Karpas-422 (cell line): ENCODE data around the gene FAM111B. TPM values are rescaled to one million over a fixed set of nuclear protein-coding genes. Genes with fewer than 3 reads are reported as not detected.
A peak's percentile ranks its signal among the peaks of the same experiment; 100 is the strongest.
"Not testable (repeated sequence)": the region's sequence is repeated elsewhere in the genome, so short reads cannot be mapped to it uniquely, and the experiment has no call there.

ENCODE experiments used
- DNase-seq: peaks from one replicate; pipeline ENCODE4 v3.0.0-alpha.2; 2015
- H2AFZ ChIP-seq: fragments of 200-600 bp; sonication (generic); 2 replicates; pipeline ENCODE4 v1.6.1; 2014; ENCODE audit warnings: antibody characterized with exemption, low read length, mixed read lengths
- H3K27ac ChIP-seq: fragments of 200-600 bp; sonication (generic); 2 replicates; pipeline ENCODE4 v1.5.1; 2014; ENCODE audit warnings: mild to moderate bottlenecking, low read length, moderate library complexity
- H3K27me3 ChIP-seq: fragments of 200-600 bp; sonication (generic); 2 replicates; pipeline ENCODE4 v1.6.1; 2014; ENCODE audit warnings: low read length, mixed read lengths
- H3K36me3 ChIP-seq: fragments of 200-600 bp; sonication (generic); 2 replicates; pipeline ENCODE4 v1.6.1; 2014; ENCODE audit warnings: low read length, mixed read lengths; ENCODE audit not compliant: insufficient read depth
- H3K4me1 ChIP-seq: fragments of 200-600 bp; sonication (generic); 2 replicates; pipeline ENCODE4 v1.6.1; 2014; ENCODE audit warnings: mild to moderate bottlenecking, low read length, mixed read lengths
- H3K4me2 ChIP-seq: fragments of 200-600 bp; sonication (generic); 2 replicates; pipeline ENCODE4 v1.6.1; 2014; ENCODE audit warnings: low read length, low read depth, mild to moderate bottlenecking; ENCODE audit not compliant: poor library complexity, severe bottlenecking
- H3K4me3 ChIP-seq: fragments of 200-600 bp; sonication (generic); 2 replicates; pipeline ENCODE4 v1.5.1; 2014; ENCODE audit warnings: mild to moderate bottlenecking, antibody characterized with exemption, low read length, mixed read lengths
- H3K79me2 ChIP-seq: fragments of 200-600 bp; sonication (generic); 2 replicates; pipeline ENCODE4 v1.6.1; 2014; ENCODE audit warnings: mild to moderate bottlenecking, low read length, mixed read lengths
- H3K9ac ChIP-seq: fragments of 200-600 bp; sonication (generic); 2 replicates; pipeline ENCODE4 v1.6.0; 2014; ENCODE audit warnings: low read length
- H3K9me2 ChIP-seq: fragments of 200-600 bp; sonication (generic), shearing (Covaris generic); replicated peaks from 2 replicates; pipeline ENCODE4 v1.6.0; 2014; ENCODE audit warnings: mild to moderate bottlenecking, low read length, moderate library complexity; ENCODE audit not compliant: insufficient read depth
- H3K9me3 ChIP-seq: fragments of 300-700, 200-600 bp; sonication (generic); 2 replicates; pipeline ENCODE4 v1.6.1; 2014; ENCODE audit warnings: low read length, mixed read lengths
- H4K20me1 ChIP-seq: fragments of 200-600 bp; sonication (generic); 2 replicates; pipeline ENCODE4 v1.6.1; 2014; ENCODE audit warnings: mild to moderate bottlenecking, antibody characterized with exemption, low read length, low read depth; ENCODE audit not compliant: insufficient read depth
- total RNA-seq: library from RNA; depleted of rRNA; stranded (reverse); fragments of >200 nt; shearing (Covaris generic); gene quantifications from 2 replicates; pipeline ENCODE4 v1.2.3, GENCODE V29; 2014; ENCODE audit warnings: low replicate concordance

The FAM111B gene
- total RNA-seq, 1 experiment from 2014 or later: 19.9 TPM

DNA sequence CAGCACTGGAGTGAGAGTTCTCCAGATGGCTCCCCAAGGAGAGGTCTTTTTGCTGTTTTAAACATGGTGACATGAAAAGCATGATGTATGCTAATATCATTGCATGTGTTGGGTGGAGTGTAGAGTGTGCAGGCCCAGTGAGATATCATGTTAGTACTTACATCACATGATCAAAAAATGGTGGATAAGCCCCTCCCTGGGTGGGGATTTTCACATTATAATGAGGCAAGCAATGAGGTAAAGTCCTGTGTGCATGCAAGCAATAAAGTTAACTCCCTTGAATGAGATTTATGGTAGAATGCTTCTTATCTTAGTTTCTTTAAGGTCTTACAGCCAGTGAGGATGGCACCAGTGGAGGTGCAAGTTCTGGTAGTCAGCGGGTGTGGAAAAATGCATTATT is 8.5 kb downstream of the FAM111B start:
- Histone ChIP-seq H3K4me2 (no peak overlapping the region), H3K9me2 (no peaks in the 10 kb centered on the region), H3K27ac (no peak overlapping the region), H3K27me3 (no peaks in the 10 kb centered on the region), H3K36me3 (peaks cover 97% of the 10 kb centered on the region), H3K4me3 (no peak overlapping the region), H2AFZ (no peak overlapping the region), H3K79me2 (peaks cover 22% of the 10 kb centered on the region), H4K20me1 (no peaks in the 10 kb centered on the region), H3K9ac (no peak overlapping the region), H3K9me3 (peaks cover 15% of the 10 kb centered on the region), H3K4me1 (peaks cover 6% of the 10 kb centered on the region; the same call in 1 of the 2 replicates)
- DNase-seq: no peak

- H3K4me3 ChIP-seq: no peak overlapping the region
Measured at GRCh38 chr11:59117774-59118173, 10.7 kb downstream of the FAM111B start.

GRCh38 chr11:59119826-59120225 is 12.8 kb downstream of the FAM111B start:
- no peak overlapping the region for H3K4me3 ChIP-seq
- no peaks in the 10 kb centered on the region for H3K4me1 ChIP-seq
- H4K20me1 ChIP-seq: no peaks in the 10 kb centered on the region
- peaks cover 93% of the 10 kb centered on the region for H3K36me3 ChIP-seq
- 0 out of 2 replicates have a peak, but pooled peaks cover 8% of the 10 kb centered on the region for H3K79me2 ChIP-seq
- H3K27me3 ChIP-seq: no peaks in the 10 kb centered on the region
- no peak overlapping the region for H3K27ac ChIP-seq
- H3K9me2 ChIP-seq: no peaks in the 10 kb centered on the region
- no peak for DNase-seq
- H3K9ac ChIP-seq: no peak overlapping the region
- no peak overlapping the region for H3K4me2 ChIP-seq
- H3K9me3 ChIP-seq: peaks cover 21% of the 10 kb centered on the region
- H2AFZ ChIP-seq: no peak overlapping the region

More at GRCh38 chr11:59117774-59118173, 10.7 kb downstream of the FAM111B start:
- H3K9me2 ChIP-seq: no peaks in the 10 kb centered on the region
- no peak overlapping the region for H3K4me2 ChIP-seq
- H3K9ac ChIP-seq: no peak overlapping the region
- peaks cover 17% of the 10 kb centered on the region for H3K9me3 ChIP-seq
- no peak overlapping the region for H2AFZ ChIP-seq
- DNase-seq: no peak
- no peaks in the 10 kb centered on the region for H3K27me3 ChIP-seq
- peaks cover 93% of the 10 kb centered on the region for H3K36me3 ChIP-seq
- peaks cover 11% of the 10 kb centered on the region for H3K79me2 ChIP-seq
- H3K4me1 ChIP-seq: no peaks in the 10 kb centered on the region
- no peak overlapping the region for H3K27ac ChIP-seq
- H4K20me1 ChIP-seq: no peaks in the 10 kb centered on the region

DNA sequence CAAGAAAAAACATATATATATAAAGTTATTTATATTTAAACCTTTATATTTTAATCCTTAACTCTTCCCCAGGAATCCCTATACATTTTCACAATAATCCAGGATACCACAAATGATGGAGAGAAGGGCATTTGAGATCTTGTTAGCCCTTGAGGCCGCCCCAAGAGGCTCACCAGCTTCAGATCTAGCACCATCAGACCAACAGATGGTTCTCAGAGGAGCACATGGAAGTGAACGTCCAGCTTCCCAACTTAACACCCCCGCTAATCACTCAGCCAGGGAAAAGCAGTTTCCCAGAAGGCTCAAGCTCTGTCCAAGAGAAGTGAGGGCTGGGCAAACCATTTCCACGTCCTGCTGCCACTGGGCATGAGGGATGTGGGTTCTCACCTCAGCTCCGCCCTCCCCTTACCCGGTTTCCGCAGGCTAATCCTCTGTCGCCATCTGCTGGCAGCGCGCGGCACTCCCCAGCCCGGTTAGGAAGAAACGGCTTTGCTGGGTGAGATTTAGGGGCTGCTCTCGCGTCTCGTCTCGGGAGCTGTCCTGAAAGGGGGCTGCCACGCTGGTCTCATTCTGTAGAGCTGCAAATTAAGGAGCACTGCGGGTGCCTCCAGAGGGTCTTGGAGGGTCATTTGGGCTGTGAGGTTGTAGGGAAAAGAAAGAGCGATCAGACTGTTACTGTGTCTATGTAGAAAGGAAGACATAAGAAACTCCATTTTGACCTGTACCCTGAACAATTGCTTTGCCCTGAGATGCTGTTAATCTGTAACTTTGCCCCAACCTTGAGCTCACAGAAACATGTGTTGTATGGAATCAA is 28.8 kb downstream of the FAM111B start:
- peaks cover 16% of the 10 kb centered on the region for H3K4me1 ChIP-seq

GRCh38 chr11:59136551-59136950 is 29.5 kb downstream of the FAM111B start:
- H3K4me1 ChIP-seq: peaks cover 20% of the 10 kb centered on the region
- not testable (repeated sequence) for DNase-seq, H3K27ac ChIP-seq, H3K79me2 ChIP-seq, H3K4me3 ChIP-seq, H2AFZ ChIP-seq, H3K9ac ChIP-seq, H3K36me3 ChIP-seq, H3K27me3 ChIP-seq, H4K20me1 ChIP-seq, H3K9me2 ChIP-seq, H3K9me3 ChIP-seq
- peak overlapping the region; percentile 63 for H3K4me2 ChIP-seq

More for the DNA sequence above, 28.8 kb downstream of the FAM111B start:
- 0 out of 2 replicates have a peak, but pooled peaks cover 3% of the 10 kb centered on the region for H3K9me3 ChIP-seq
- H2AFZ ChIP-seq: peak overlapping the region; percentile 84; the same call in 1 of the 2 replicates
- H3K36me3 ChIP-seq: peaks cover 4% of the 10 kb centered on the region; the same call in 1 of the 2 replicates
- no peaks in the 10 kb centered on the region for H4K20me1 ChIP-seq
- H3K79me2 ChIP-seq: no peaks in the 10 kb centered on the region
- no peaks in the 10 kb centered on the region for H3K9me2 ChIP-seq
- DNase-seq: peak; percentile 96
- H3K4me3 ChIP-seq: peak overlapping the region; percentile 44; the same call in 1 of the 2 replicates
- H3K4me2 ChIP-seq: peak overlapping the region; percentile 63
- peak overlapping the region; percentile 55 for H3K9ac ChIP-seq
- H3K27me3 ChIP-seq: no peaks in the 10 kb centered on the region
- no peak overlapping the region for H3K27ac ChIP-seq

DNA sequence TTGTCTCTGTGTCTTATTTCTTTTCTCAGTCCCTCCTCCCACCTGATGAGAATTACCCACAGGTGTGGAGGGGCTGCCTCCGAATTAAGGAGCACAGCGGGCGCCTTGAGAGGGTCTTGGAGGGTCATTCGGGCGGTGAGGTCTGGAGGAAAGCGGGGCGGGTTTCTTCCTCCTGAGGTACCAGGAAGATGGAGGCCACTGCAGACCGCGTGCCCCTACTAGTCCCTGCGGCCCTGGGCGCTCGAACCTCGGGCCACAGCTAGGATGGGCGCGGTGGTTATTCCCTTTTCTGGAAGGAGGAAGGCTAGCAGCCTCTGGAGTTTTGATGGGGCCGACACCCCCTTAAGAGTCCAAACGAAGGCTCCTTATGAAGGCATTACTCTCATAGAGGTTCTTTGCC is 30.2 kb downstream of the FAM111B start:
- DNase-seq: no peak
- peaks cover 26% of the 10 kb centered on the region for H3K4me1 ChIP-seq
- H3K9ac ChIP-seq: no peak overlapping the region
- no peaks in the 10 kb centered on the region for H3K79me2 ChIP-seq
- H3K9me2 ChIP-seq: no peaks in the 10 kb centered on the region
- no peaks in the 10 kb centered on the region for H3K9me3 ChIP-seq
- no peak overlapping the region for H3K27ac ChIP-seq
- no peaks in the 10 kb centered on the region for H4K20me1 ChIP-seq
- H3K36me3 ChIP-seq: 0 out of 2 replicates have a peak, but pooled peaks cover under 1% of the 10 kb centered on the region
- H3K4me3 ChIP-seq: no peak overlapping the region
- no peak overlapping the region for H3K4me2 ChIP-seq
- no peak overlapping the region for H2AFZ ChIP-seq
- H3K27me3 ChIP-seq: no peaks in the 10 kb centered on the region

DNA sequence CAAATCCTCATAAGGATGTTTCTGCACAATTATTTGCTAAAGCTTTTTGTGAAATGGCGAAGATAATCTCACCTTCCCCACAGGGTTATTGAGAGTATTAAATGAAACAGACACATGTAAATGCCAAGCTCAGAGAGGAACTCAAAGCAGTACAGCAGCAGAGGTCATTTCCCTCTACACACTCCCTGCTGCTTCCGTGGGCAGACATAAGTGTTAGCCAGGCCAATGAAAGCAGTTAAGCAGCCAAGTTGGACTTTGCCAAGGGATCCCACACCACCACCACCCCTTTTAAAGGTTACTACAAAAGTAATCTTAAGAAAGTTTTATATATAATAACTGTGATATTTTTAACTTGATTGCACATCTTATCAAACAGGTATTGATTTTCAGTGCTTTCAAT is 31.6 kb downstream of the FAM111B start:
- H3K4me3 ChIP-seq: no peak overlapping the region
- no peak overlapping the region for H2AFZ ChIP-seq
- no peaks in the 10 kb centered on the region for H3K36me3 ChIP-seq
- H3K9me3 ChIP-seq: no peaks in the 10 kb centered on the region
- peak overlapping the region; percentile 5 for H3K4me2 ChIP-seq
- no peaks in the 10 kb centered on the region for H3K27me3 ChIP-seq
- H4K20me1 ChIP-seq: no peaks in the 10 kb centered on the region
- peaks cover 34% of the 10 kb centered on the region for H3K4me1 ChIP-seq
- peak; percentile 51 for DNase-seq
- H3K9me2 ChIP-seq: no peaks in the 10 kb centered on the region
- H3K9ac ChIP-seq: no peak overlapping the region
- peak overlapping the region; percentile 16; the same call in 1 of the 2 replicates for H3K27ac ChIP-seq
- 0 out of 2 replicates have a peak, but pooled peaks cover 4% of the 10 kb centered on the region for H3K79me2 ChIP-seq

DNA sequence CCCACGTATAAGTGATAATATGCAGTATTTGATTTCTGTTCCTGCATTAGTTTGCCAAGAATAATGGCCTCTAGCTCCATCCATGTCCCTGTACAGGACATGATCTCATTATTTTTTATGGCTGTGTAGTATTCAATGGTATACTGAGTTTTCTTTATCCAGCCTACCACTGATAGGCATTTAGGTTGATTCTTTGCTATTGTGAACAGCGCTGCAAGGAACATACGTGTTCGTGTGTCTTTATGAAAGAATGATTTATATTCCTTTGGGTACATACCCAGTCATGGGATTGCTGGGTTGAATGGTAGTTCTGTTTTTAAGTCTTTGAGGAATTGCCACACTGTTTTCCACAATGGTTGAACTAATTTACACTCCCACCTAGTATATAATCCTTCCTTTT is 34.2 kb downstream of the FAM111B start:
- H3K4me1 ChIP-seq: peaks cover 48% of the 10 kb centered on the region
- no peak overlapping the region for H2AFZ ChIP-seq
- H3K9me2 ChIP-seq: no peaks in the 10 kb centered on the region
- no peaks in the 10 kb centered on the region for H3K9me3 ChIP-seq
- peak overlapping the region; percentile 94; the same call in 1 of the 2 replicates for H3K4me3 ChIP-seq
- no peaks in the 10 kb centered on the region for H4K20me1 ChIP-seq
- peaks cover 13% of the 10 kb centered on the region for H3K79me2 ChIP-seq
- H3K36me3 ChIP-seq: peaks cover 1% of the 10 kb centered on the region; the same call in 1 of the 2 replicates
- H3K27ac ChIP-seq: no peak overlapping the region
- H3K27me3 ChIP-seq: no peaks in the 10 kb centered on the region
- peak overlapping the region; percentile 98 for H3K4me2 ChIP-seq
- DNase-seq: no peak
- H3K9ac ChIP-seq: no peak overlapping the region
